Loucy (cell line): ENCODE measurements around the gene ANKRD13D.

Experiments
- H2AFZ ChIP-seq: fragments of 200-600 bp; sonication (generic); 2 replicates; pipeline ENCODE4 v1.6.0; 2016; ENCODE audit warnings: antibody characterized with exemption, mild to moderate bottlenecking, low read length, moderate library complexity
- H3F3A ChIP-seq: fragments of 200-600 bp; 2 replicates; pipeline ENCODE4 v1.6.0; 2016; ENCODE audit warnings: antibody characterized with exemption, low read depth, mild to moderate bottlenecking
- H3K27me3 ChIP-seq: fragments of 200-600 bp; sonication (generic); 2 replicates; pipeline ENCODE4 v1.6.1; 2014; ENCODE audit warnings: low read length, mild to moderate bottlenecking; ENCODE audit not compliant: insufficient read depth, poor library complexity, severe bottlenecking
- H3K36me3 ChIP-seq: fragments of 200-600 bp; sonication (generic); 2 replicates; pipeline ENCODE4 v1.6.1; 2016; ENCODE audit warnings: low read length; ENCODE audit not compliant: insufficient read depth
- H3K4me1 ChIP-seq: fragments of 200-600 bp; sonication (generic); 2 replicates; pipeline ENCODE4 v1.5.1; 2014; ENCODE audit warnings: low read length, mild to moderate bottlenecking; ENCODE audit not compliant: insufficient read depth, poor library complexity, severe bottlenecking
- H3K4me2 ChIP-seq: fragments of 200-600 bp; sonication (generic); 2 replicates; pipeline ENCODE4 v1.6.0; 2014; ENCODE audit warnings: antibody characterized with exemption, low read length, low read depth, mild to moderate bottlenecking; ENCODE audit not compliant: poor library complexity, severe bottlenecking
- H3K4me3 ChIP-seq: fragments of 200-600 bp; sonication (generic); 2 replicates; pipeline ENCODE4 v1.5.1; 2014; ENCODE audit warnings: low read length, mild to moderate bottlenecking, mixed read lengths; ENCODE audit not compliant: poor library complexity, severe bottlenecking
- H3K79me2 ChIP-seq: fragments of 200-600 bp; sonication (generic); 2 replicates; pipeline ENCODE4 v1.6.1; 2014; ENCODE audit warnings: low read length; ENCODE audit not compliant: insufficient read depth
- H3K9ac ChIP-seq: fragments of 200-600 bp; sonication (generic); 2 replicates; pipeline ENCODE4 v1.6.0; 2014; ENCODE audit warnings: mild to moderate bottlenecking, low read depth, low read length, moderate library complexity; ENCODE audit not compliant: poor library complexity, severe bottlenecking
- H3K9me2 ChIP-seq: fragments of 200-600 bp; sonication (generic); replicated peaks from 2 replicates; pipeline ENCODE4 v1.6.1; 2016; ENCODE audit warnings: low read depth, low read length, mixed read lengths
- H3K9me3 ChIP-seq: fragments of 200-600 bp; sonication (generic); 2 replicates; pipeline ENCODE4 v1.6.1; 2014; ENCODE audit warnings: mild to moderate bottlenecking, antibody characterized with exemption, low read length, low read depth; ENCODE audit not compliant: insufficient read depth
- H4K20me1 ChIP-seq: fragments of 200-600 bp; sonication (generic); 2 replicates; pipeline ENCODE4 v1.6.0; 2014; ENCODE audit warnings: antibody characterized with exemption, low read length, mild to moderate bottlenecking; ENCODE audit not compliant: insufficient read depth, poor library complexity, severe bottlenecking
- EZH2phosphoT487 ChIP-seq: fragments of 200-600 bp; IDR thresholded peaks from 2 replicates; pipeline ENCODE4 v1.6.1; 2018; ENCODE audit warnings: antibody characterized with exemption, mild to moderate bottlenecking, moderate library complexity, borderline replicate concordance
- TF ChIP-seq, protein P1 (sequence below): fragments of 200-600 bp; sonication (generic); conservative IDR thresholded peaks from 2 replicates; pipeline ENCODE4 v1.5.1; 2014; ENCODE audit warnings: mild to moderate bottlenecking, antibody characterized with exemption, low read length

The ANKRD13D gene

GRCh38 chr11:67251841-67252240, 37.3 kb upstream of the ANKRD13D start:
- H3K4me3 ChIP-seq, result no peak overlapping the region
- no peak overlapping the region for H3K4me2 ChIP-seq
- peaks cover 23% of the 10 kb centered on the region for H3K79me2 ChIP-seq
- H3K36me3 ChIP-seq, result peaks cover 98% of the 10 kb centered on the region
- TF ChIP-seq, protein P1, sequence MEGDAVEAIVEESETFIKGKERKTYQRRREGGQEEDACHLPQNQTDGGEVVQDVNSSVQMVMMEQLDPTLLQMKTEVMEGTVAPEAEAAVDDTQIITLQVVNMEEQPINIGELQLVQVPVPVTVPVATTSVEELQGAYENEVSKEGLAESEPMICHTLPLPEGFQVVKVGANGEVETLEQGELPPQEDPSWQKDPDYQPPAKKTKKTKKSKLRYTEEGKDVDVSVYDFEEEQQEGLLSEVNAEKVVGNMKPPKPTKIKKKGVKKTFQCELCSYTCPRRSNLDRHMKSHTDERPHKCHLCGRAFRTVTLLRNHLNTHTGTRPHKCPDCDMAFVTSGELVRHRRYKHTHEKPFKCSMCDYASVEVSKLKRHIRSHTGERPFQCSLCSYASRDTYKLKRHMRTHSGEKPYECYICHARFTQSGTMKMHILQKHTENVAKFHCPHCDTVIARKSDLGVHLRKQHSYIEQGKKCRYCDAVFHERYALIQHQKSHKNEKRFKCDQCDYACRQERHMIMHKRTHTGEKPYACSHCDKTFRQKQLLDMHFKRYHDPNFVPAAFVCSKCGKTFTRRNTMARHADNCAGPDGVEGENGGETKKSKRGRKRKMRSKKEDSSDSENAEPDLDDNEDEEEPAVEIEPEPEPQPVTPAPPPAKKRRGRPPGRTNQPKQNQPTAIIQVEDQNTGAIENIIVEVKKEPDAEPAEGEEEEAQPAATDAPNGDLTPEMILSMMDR, result no peak
- no peak for TF ChIP-seq EZH2phosphoT487
- no peaks in the 10 kb centered on the region for H3K9me3 ChIP-seq
- no peak overlapping the region for H2AFZ ChIP-seq
- H3K4me1 ChIP-seq, result peaks cover 11% of the 10 kb centered on the region
- H3K9ac ChIP-seq, result no peak overlapping the region
- H3K27me3 ChIP-seq, result no peaks in the 10 kb centered on the region
- peaks cover 28% of the 10 kb centered on the region for H4K20me1 ChIP-seq
- peaks cover 4% of the 10 kb centered on the region; the same call in 1 of the 2 replicates for H3F3A ChIP-seq
- no peaks in the 10 kb centered on the region for H3K9me2 ChIP-seq

DNA sequence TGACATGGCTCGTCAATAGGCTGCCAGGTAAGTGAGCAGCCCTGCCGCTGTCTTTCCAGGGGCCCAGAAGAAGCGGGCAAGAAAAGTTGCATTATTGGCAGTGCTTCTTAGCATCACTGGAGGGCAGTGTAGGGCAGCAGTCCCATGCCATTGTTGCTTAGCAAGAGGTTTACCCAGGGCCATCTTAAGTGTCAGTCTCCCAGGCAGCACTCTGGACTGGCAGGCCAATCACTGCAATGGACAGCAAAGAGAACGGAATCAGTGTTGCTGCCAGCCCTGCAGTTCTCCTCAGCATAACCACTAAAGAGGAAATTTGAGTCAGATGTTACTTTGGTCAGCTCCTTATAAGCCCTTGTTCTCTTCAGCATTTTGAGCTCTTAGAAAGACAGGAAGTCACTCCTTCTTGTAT, 36.3 kb upstream of the ANKRD13D start:
- Histone ChIP-seq H3K4me2 (no peak overlapping the region), H3K36me3 (peaks cover 95% of the 10 kb centered on the region), H3K27me3 (no peaks in the 10 kb centered on the region), H4K20me1 (peaks cover 23% of the 10 kb centered on the region), H3K79me2 (peaks cover 20% of the 10 kb centered on the region), H3K9ac (no peak overlapping the region), H3K9me3 (no peaks in the 10 kb centered on the region), H3K9me2 (no peaks in the 10 kb centered on the region), H3F3A (peaks cover 11% of the 10 kb centered on the region; the same call in 1 of the 2 replicates), H3K4me3 (no peak overlapping the region), H2AFZ (no peak overlapping the region), H3K4me1 (peaks cover 11% of the 10 kb centered on the region)
- no peak for TF ChIP-seq EZH2phosphoT487
- TF ChIP-seq, protein P1, result peak; percentile 67

DNA sequence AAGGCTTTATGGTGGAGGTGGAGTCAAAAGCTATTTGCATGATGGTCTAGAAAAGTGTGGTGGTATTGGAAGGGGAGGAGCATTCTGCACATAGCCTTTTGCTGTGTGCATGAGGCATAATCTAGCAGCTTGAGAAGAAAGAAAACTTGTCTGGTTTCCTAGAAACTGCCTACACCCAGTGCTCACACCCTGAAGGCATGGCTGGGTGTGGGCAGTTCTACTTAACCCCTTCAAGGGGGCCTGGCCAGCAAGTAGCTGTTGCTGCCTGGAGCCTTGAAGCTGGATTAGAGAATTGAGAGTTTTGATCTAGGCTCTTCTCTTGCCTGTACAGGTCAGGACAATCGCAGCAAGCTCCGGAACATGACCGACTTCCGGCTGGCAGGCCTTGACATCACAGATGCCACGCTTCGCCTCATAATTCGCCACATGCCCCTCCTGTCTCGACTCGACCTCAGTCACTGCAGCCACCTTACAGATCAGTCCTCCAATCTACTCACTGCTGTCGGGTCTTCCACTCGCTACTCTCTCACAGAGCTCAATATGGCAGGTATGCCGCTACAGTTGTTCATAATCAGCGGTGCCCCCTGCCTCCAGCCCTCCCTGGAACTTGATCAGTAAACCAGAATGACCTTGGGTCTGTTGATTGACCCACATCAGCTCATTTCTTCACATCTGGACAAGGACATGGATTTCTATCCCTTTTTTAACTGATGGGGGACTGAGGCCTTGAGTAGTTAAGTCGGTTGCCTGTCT, 35.1 kb upstream of the ANKRD13D start:
- Histone ChIP-seq H4K20me1 (peaks cover 16% of the 10 kb centered on the region), H3K4me2 (no peak overlapping the region), H3F3A (peaks cover 14% of the 10 kb centered on the region; the same call in 1 of the 2 replicates), H2AFZ (no peak overlapping the region), H3K9me3 (no peaks in the 10 kb centered on the region), H3K79me2 (peaks cover 10% of the 10 kb centered on the region; the same call in 1 of the 2 replicates), H3K27me3 (no peaks in the 10 kb centered on the region), H3K36me3 (peaks cover 82% of the 10 kb centered on the region; the same call in 1 of the 2 replicates), H3K4me3 (no peak overlapping the region), H3K9ac (no peak overlapping the region), H3K4me1 (peaks cover 11% of the 10 kb centered on the region), H3K9me2 (no peaks in the 10 kb centered on the region)
- TF ChIP-seq, protein P1, result no peak
- no peak for TF ChIP-seq EZH2phosphoT487
